ENCODE data around the gene MBNL1.

GRCh38 chr3:152459118-152459515, 190.4 kb downstream of the MBNL1 start:
- TF ChIP-seq, protein P1, sequence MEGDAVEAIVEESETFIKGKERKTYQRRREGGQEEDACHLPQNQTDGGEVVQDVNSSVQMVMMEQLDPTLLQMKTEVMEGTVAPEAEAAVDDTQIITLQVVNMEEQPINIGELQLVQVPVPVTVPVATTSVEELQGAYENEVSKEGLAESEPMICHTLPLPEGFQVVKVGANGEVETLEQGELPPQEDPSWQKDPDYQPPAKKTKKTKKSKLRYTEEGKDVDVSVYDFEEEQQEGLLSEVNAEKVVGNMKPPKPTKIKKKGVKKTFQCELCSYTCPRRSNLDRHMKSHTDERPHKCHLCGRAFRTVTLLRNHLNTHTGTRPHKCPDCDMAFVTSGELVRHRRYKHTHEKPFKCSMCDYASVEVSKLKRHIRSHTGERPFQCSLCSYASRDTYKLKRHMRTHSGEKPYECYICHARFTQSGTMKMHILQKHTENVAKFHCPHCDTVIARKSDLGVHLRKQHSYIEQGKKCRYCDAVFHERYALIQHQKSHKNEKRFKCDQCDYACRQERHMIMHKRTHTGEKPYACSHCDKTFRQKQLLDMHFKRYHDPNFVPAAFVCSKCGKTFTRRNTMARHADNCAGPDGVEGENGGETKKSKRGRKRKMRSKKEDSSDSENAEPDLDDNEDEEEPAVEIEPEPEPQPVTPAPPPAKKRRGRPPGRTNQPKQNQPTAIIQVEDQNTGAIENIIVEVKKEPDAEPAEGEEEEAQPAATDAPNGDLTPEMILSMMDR (conservative IDR thresholded peaks at IDR 0.05; ENCODE audit: low read length) = no peak
- TF ChIP-seq EZH2phosphoT487 (IDR thresholded peaks at IDR 0.05; ENCODE audit: borderline replicate concordance, low read depth, low read length) = no peak
